Endothelial cell of umbilical vein (primary cell): ENCODE measurements around the gene UGT3A2.
"Not testable (repeated sequence)": the region's sequence is repeated elsewhere in the genome, so short reads cannot be mapped to it uniquely, and the experiment has no call there.

Source experiments
- CTCF ChIP-seq, 2 donors: IDR thresholded peaks; 1 replicate in 1 of 2; 2 replicates in 1 of 2; pipeline ENCODE4 v1.5.1; 2011; ENCODE audit warnings: low read length in 2 of 2, mild to moderate bottlenecking in 2 of 2, moderate library complexity in 2 of 2, control low read depth in 1 of 2, inconsistent platforms in 1 of 2, low read depth in 1 of 2; ENCODE audit not compliant: insufficient read depth in 1 of 2; ENCODE audit errors: extremely low read depth in 1 of 2
- EZH2 ChIP-seq: IDR thresholded peaks from 2 replicates; pipeline ENCODE4 v1.6.1; 2012; ENCODE audit warnings: borderline replicate concordance, low read depth, mild to moderate bottlenecking, moderate library complexity, low read length, inconsistent platforms; ENCODE audit not compliant: severe bottlenecking
- POLR2A ChIP-seq: IDR thresholded peaks from 2 replicates; pipeline ENCODE4 v1.6.1; 2012; ENCODE audit warnings: low read depth, mild to moderate bottlenecking, control low read depth, low read length

GRCh38 chr5:36019584-36019983, 47.1 kb downstream of the UGT3A2 start:
- not testable (repeated sequence) for TF ChIP-seq CTCF (IDR thresholded peaks at IDR 0.05; ENCODE audit: extremely low read depth in 1 of 2, insufficient read depth in 1 of 2, low read depth in 1 of 2, low read length in 2 of 2); POLR2A; EZH2
